ENCODE results near the gene BCAS3.
"Not testable (repeated sequence)": the region's sequence is repeated elsewhere in the genome, so short reads cannot be mapped to it uniquely, and the experiment has no call there.

Gene BCAS3

DNA sequence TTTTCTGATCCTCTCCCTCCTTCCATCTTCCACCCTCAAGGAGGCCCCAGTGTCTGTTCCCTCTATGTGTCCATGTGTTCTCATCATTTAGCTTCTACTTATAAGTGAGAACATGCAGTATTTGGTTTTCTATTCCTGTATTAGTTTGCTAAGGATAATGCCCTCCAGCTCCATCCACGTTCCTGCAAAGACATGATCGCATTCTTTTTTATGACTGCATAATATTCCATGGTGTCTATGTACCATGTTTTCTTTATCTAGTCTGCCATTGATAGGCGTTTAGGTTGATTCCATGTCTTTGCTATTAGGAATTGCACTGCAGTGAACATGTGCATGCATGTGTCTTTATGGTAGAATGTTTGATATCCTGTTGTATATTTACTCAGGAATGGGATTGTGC lies 275.1 kb downstream of the BCAS3 start:
- no peak for DNase-seq

DNA sequence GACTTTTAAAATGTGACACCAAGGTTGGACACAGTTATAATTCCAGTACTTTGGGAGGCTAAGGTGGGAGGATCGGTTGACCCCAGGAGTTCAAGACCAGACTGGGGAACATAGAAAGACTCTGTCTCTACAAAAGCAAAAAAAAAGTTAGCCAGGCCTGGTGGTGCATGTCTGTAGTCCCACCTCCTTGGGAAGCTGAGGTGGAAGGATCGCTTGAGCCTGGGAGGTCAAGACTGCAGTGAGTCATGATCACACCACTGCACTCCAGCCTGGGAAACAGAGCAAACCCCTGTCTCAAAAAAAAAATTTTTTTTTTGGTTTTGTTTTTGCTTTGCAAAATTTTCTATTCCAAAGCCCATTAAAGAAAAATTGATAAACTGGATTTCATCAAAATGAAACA lies 281.4 kb downstream of the BCAS3 start:
- no peak for DNase-seq

GRCh38 chr17:60959696-60960095 lies 282.0 kb downstream of the BCAS3 start:
- no peak for DNase-seq

GRCh38 chr17:60960398-60961065 lies 282.9 kb downstream of the BCAS3 start:
- no peak for DNase-seq

GRCh38 chr17:60964160-60964559 lies 286.5 kb downstream of the BCAS3 start:
- no peak for DNase-seq

DNA sequence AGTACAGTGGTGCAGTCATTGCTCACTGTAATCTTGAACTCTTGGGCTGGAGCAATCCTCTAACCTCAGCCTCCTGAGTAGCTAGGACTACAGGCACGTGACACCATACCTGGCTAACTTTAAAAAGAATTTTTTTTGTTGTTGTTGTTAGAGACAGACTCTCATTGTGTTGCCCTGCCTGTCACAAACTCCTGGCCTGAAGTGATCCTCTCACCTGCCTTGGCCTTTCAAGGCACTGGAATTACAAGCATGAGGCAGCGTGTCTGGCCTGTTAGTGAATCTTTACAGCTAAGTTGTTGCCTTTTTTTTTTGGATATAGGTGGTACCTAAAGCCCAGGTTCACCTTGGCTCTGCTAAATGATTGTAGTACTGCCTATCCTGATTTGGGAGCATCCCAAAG lies 290.6 kb downstream of the BCAS3 start:
- DNase-seq = no peak

GRCh38 chr17:60969500-60970037 lies 291.9 kb downstream of the BCAS3 start:
- DNase-seq = no peak

DNA sequence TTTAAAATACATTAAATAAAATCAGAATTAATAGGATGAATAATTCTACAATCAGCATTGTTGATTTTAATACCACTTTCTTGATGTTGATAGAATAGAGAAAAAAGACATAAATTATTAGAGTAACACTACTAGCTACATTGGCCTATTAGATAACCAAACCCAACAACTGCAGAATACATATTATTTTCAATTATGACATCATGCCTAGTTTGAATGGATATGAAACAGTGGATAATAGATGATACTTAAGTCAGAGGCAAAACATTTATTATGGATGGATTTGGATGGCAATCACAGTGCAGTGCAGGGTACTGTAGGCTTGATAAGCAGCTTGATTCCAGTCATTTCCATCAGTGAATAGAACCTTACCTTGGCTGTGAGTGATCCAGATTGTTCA lies 293.1 kb downstream of the BCAS3 start:
- DNase-seq = no peak

DNA sequence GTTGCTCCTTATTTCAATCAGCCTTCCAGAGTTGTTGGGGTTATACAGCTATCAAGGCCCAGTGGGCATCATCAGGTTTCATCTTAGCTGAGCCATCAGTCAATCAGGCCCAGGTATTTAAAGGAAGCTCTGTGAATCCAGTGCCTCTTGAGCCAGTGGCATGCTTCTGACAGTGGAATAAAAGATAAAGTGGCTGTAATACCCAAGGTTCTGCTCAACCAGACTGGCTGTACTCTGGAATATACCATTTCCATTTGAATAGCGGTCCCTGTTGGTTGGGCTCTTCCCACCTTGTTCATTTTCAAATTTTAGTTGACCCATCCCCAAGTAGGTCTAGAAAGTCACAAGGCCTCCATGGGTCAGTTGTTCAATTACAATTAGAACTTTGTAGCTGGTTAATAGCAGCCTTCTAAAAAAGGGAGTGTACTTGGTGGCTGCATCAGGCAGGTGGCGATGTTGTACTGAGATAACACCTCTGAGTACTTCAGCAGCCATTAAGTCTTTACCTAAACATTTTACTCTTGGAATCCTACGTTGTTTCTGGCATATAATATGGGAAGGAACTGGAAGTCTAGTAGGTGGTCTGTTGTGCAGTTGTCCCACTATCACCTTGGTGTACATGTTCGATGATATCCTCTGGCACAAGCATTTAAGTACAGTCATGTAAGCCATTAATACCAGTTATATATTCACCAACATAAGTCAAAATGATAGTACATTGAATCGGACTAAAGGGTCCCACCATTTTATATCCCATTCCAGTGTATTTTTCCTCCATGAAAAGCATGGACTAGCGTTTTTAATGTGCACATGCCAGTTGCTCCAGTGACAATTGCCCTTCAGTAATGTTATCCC lies 294.1 kb downstream of the BCAS3 start:
- DNase-seq = peak; percentile 43

DNA sequence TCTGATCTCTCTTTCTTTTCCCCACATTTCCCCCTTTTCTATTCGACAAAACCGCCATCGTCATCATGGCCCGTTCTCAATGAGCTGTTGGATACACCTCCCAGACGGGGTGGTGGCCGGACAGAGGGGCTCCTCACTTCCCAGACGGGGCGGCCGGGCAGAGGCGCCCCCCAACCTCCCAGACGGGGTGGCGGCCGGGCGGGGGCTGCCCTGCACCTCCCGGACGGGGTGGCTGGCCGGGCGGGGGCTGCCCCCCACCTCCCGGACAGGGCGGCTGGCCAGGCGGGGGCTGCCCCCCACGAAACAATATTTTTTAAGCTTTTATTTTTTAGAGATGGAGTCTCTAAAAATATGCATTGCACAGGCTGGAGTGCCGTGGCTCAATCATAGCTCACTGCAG lies 299.2 kb downstream of the BCAS3 start:
- DNase-seq = not testable (repeated sequence)

DNA sequence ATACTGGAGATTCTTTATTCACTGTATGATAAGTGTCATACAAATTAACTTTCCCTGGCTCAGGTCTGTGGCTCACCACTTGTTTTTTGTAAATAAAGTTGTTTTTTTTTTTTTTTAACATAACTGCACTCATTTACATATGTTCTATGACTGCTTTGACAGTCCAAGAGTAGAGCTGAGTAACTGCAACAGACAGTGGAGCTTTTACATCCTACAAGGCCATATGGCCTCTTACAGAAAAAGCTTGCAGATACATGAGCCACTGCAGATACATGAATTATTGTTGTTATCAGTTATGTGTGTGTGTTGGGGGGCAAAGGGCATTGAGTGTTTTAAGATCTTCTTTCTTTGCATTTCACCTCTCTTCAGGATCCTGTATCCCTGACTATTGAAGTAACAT lies 311.7 kb downstream of the BCAS3 start:
- no peak for DNase-seq

GRCh38 chr17:60989846-60990245 lies 312.2 kb downstream of the BCAS3 start:
- DNase-seq = no peak

DNA sequence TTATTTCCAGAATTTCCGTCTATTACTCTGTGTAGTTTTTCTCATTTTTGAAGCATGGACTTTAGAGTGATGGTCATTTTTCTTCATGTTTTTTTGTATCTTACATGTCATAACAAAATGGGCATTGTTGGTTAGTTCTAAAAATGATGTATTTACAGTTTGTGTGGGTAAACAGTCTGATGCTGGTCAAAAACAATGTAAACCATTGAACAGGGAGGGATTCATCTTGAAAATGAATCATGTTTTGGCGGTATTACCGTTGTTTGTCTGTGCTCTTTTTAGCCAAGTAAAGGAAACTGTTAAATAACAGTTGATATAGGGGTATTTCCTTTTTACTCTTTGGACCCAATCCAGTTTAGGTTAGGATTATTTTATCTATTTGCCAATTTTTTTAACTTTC lies 315.8 kb downstream of the BCAS3 start:
- DNase-seq = no peak

DNA sequence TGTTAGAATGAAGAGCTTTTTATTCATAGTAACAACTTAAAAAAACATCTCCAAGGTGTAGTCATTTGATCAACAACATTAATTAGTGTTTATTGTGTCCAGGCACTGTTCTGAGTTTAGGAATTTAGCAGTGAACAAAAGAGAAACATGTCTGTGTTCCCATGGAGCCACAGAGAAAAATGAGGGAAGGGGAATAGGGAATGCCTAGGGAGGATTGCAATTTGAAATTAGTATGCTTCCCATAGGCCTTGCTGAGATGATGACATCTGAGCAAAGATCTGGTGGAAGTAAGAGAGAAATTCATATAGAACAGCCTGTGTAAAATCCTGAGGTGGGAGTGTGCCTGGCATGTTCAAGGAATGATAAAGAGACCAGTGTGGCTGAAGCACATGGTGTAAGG lies 318.0 kb downstream of the BCAS3 start:
- DNase-seq = no peak

DNA sequence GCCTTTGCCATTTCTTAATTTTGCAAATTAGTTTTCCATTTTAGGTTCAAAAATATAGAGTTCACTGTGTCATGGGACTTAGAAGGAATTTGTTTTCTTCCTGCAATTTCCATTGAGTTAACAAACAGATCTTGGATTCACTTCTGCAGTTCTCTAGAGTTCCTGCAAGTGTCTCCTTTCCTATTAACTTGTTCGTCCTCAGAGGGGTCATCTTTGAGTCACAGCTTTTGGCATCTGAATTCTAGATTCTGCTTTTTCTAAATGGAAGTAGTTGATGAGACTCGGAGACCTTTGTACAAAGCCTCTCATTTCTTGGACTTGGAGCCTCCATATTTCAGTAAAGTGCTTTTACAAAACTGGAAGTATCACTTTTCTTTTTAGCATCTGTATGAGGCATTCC lies 323.3 kb downstream of the BCAS3 start:
- no peak for DNase-seq

GRCh38 chr17:61002316-61002736 lies 324.7 kb downstream of the BCAS3 start:
- DNase-seq = peak; percentile 37

GRCh38 chr17:61005358-61005757 lies 327.7 kb downstream of the BCAS3 start:
- DNase-seq = no peak

DNA sequence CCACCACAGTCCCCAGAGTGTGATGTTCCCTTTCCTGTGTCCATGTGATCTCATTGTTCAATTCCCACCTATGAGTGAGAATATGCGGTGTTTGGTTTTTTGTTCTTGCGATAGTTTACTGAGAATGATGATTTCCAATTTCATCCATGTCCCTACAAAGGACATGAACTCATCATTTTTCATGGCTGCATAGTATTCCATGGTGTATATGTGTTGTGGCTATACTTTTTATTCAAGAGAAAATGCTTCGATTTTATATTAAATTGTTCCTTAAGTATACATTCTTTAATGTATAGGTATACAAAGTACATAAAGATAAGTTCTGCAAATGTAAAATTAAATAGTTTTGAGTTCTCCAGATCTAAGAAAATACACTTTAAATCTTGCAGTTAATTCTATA lies 328.3 kb downstream of the BCAS3 start:
- DNase-seq = not testable (repeated sequence)

GRCh38 chr17:61007980-61008379 lies 330.3 kb downstream of the BCAS3 start:
- DNase-seq = no peak

DNA sequence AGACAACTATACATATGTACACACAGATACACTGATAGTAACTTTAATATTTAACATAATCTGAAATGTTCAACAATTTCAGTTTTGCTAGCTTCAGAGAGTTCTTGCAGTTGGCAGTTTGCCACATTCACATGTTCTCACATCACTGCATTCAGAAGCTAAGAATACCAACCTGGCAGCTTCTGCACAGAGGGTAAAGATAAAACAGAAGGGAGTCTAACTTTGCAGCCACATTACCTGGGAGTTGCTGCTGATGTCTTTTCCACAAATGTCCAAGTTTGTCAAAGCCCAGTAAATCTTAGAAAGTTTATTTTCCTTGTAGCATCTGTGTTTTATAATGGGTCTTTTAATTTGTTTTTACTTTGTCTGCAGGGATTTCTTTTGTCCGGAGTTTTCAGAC lies 332.0 kb downstream of the BCAS3 start:
- DNase-seq = no peak

GRCh38 chr17:61010661-61011170 lies 333.1 kb downstream of the BCAS3 start:
- DNase-seq = no peak

- DNase-seq = no peak
Measured at GRCh38 chr17:61011251-61011650, 333.6 kb downstream of the BCAS3 start.

- DNase-seq = no peak
Measured at GRCh38 chr17:61015966-61016365, 338.3 kb downstream of the BCAS3 start.
